Hematopoietic multipotent progenitor cell treated with erythropoietin and hydrocortisone succinate and interleukin-3 and kit ligand, for 8 days (in vitro differentiated cells): ENCODE data around the gene SETD7.

Experiments
- DNase-seq: peaks from one replicate; pipeline ENCODE4 v3.0.0-alpha.2; 2015

Gene SETD7

GRCh38 chr4:139556071-139556723 is at the start of gene SETD7:
Gene SETD7, minus strand, starts transcription at chr4:139556219. Its CDS starts 82 bp downstream, at chr4:139556137.
- DNase-seq = peak; percentile 58

DNA sequence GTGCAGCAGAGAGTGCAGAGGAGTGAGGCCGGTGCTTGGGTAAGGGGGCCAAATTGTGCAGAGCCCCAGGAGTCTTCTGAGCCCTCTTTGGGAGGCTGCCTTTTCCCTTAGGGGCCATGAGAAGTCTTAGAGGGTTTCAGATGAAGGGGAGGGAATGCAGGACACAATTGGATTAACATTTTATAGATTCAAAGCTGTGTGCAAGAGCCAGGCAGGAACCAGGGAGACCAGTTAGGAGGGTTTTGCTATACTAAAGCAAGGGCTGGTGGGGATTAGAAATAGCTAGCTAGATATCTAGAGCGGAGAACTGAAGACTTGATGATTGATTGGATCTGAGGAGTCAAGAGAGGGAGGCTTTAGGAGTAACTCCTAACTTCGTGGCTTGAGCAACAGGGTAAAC is 49.5 kb upstream of the SETD7 start:
- DNase-seq = no peak

DNA sequence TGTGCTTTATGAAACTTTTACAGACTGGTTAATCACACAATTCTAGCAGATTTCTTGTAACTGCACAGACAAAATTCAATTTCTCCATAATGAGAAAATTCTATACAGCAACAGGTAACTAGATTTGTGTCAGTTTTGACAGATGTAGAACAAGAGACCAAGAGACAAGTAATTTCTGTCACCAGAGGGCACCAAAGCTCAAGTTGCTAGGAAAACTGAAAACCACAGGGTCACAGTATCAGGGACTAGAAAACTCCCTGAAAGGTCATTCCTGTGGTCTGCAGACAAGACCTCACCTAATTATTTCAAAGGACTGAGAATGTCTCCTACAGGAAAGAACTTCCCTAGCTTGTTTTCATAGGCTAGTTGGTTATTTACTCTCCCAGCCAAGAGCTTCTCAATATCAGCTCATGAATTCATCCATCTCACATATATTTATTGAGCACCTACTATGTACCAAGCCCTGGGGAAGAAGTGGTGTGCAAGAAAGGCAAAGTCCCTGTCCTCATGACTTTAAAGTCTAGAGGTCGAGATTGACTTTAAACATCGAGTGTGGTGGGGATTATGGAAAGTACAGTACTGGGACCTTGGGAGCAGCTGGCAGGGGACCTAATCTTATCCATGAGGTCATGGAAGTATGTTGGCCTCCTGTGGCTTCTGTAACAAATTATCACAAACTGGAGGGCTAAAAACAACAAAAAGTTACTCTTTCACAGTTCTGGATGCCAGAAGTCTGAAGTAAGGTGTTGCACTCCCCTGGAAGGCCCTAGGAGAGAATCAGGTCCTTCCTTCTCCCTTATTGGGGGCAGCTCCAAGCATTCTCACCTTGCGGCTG is 47.8 kb upstream of the SETD7 start:
- DNase-seq = peak; percentile 71

DNA sequence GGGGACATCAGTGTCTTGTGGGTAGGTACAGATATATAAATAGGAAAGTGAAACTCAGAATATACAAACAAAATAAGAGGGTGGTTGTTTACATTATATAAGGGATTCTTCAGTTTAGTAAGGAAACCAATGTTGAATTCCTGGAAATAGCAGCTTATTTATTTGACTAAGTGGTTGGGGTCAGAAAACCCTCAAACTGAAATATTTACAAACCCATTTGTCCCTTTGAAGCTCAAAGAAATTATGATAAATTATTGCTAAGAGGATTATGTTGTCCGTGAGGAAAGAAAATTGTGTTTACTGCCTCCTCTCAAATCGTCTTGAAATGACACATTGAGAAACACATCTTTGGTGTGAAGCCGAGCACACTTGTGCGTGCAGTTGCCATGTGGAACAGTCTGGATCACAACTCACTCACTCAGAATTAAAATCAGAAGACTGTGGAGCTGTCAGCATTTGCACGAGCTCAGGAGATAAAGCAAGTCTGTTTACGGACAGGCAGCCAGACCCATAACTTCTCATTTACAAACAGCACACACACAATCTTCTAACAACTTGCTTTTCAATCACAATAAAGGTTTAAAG is 46.8 kb upstream of the SETD7 start:
- no peak for DNase-seq

GRCh38 chr4:139600662-139601061 is 44.6 kb upstream of the SETD7 start:
- no peak for DNase-seq

DNA sequence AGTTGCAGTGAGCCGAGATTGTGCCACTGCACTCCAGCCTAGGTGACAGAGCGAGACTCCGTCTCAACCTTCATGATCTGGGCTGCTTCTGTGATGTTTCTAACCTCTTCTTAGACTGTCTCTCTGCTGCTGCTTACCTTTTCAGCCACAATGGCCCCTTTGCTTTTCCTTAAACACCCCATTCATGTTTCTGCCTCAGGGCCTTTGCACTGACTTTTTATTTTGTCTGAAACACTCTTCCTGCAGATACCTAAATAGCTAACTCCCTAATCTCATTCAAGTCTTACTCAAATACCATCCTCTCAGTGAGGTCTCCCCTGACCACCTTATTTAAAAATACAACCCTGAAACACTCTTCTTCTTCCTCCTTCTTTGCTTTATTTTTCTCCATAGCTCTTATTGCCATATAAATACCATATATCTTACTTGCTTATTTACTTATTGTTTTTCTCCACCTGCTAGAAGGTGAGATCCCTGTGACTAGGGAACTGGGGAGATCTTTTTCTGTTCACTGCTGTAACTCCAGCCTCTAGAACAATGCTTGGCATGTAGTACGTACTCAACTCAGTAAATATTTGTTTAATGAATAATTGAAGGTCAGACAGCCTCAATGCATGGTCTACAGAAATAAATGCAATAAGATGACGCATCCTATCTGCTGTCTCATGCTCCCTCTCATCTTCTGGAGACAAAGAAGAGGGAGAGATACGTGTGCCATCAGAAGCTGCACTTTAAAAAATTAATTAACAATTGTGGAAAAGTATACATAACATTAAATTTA is 43.8 kb upstream of the SETD7 start:
- no peak for DNase-seq

GRCh38 chr4:139599076-139599475 is 43.1 kb upstream of the SETD7 start:
- no peak for DNase-seq

- no peak for DNase-seq
These were observed 40.8 kb upstream of the SETD7 start for GRCh38 chr4:139596684-139597279.

- no peak for DNase-seq
These were observed 40.1 kb upstream of the SETD7 start for GRCh38 chr4:139596034-139596683.

- DNase-seq = no peak
These were observed 38.7 kb upstream of the SETD7 start for GRCh38 chr4:139594591-139595185.

DNA sequence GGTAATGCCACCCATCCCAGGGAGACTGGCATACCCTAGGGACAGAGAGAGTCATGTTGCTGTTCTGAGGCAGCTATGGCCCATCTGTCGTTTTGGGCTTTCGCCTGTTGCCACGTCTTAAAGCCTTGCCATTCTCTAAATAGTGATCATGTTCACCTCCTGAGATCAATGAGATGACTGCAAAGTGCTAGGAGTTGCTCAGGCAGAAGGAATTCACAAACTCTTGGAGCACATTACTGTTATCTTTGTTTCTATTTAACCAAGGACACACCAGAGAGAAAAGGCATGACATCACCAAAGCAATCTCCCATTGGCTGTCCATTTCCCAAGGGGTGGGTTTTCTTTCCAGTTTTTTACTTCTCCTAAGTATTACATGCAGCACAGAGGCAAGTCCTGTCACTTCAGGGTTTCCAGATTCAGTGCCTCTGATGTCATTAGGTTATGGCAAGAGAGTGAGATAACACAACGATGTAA is 37.1 kb upstream of the SETD7 start:
- DNase-seq = no peak

- DNase-seq = peak; percentile 57
These were observed 33.5 kb upstream of the SETD7 start for GRCh38 chr4:139589336-139590018.

GRCh38 chr4:139587446-139587845 is 31.4 kb upstream of the SETD7 start:
- no peak for DNase-seq

DNA sequence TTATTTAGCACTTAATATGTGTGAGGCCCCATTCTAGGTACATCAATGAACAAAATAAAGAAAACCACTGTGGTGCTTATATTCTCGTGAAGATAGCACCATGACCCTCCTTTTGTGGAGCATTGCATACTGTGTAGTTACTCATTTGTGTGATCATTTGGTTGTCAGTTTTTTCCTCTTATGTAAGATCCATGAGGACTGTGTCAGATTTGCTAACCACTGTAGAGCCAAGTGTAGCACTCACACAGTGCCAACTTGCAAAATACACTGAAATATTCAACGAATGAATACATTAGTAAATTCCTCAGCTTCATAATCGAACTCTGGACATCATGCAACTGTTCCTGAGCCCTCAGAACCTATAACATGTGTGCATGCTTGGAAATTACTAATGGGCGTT is 29.5 kb upstream of the SETD7 start:
- no peak for DNase-seq

DNA sequence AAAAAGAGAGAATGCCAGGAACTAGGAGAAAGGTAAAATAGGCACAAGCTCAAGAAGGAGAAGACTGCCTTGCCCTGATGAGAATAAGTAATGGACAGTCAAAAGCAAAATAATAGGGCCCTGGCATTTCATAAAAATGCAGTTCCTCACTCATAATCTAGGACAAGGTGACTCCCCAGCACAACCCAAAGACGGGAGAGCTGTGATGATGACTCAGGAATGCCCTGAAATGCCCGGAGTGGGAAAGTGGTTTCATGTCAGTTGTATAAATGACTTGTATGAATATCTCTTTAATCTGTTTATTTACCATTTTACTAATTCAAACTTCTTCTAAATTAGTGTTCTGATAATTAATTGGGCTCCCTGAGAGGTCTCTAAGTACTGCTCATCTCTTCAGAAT is 28.8 kb upstream of the SETD7 start:
- DNase-seq = no peak

DNA sequence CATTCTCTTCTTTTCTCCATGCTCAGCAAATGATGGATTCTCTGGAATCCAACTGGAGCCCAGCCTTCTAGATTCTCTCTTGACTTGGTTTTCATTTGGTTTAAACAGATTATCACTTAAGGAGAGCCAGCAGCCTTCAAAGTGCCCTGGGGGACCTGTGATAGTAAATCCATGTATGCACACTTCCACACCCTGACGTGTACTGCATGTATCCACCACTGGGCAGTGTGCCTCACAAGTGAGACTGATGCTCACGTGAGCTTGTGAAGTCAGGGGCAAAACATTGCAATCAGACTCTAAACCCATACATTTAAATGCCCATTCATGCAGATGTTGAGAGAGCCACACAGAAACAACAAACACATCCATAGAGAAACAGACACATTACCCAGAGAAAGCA is 28.0 kb upstream of the SETD7 start:
- DNase-seq = no peak

DNA sequence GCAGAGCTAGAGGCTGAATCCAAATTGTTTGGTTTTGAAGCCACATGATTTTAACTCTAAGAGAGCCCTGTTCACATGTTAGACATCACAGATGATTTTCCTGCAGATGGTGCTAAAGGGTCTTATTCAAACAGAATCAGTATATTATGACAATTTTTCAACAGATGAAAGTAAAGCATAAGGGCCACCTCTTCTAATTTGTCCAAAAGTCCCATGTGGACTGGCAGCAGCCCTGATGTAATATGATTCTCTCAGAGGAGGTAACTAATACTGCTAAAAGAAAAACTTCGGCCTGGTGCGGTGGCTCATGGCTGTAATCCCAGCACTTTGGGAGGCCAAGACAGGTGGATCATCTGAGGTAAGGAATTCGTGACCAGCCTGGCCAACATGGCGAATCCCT is 26.0 kb upstream of the SETD7 start:
- no peak for DNase-seq

GRCh38 chr4:139581096-139581495 is 25.1 kb upstream of the SETD7 start:
- DNase-seq = no peak

DNA sequence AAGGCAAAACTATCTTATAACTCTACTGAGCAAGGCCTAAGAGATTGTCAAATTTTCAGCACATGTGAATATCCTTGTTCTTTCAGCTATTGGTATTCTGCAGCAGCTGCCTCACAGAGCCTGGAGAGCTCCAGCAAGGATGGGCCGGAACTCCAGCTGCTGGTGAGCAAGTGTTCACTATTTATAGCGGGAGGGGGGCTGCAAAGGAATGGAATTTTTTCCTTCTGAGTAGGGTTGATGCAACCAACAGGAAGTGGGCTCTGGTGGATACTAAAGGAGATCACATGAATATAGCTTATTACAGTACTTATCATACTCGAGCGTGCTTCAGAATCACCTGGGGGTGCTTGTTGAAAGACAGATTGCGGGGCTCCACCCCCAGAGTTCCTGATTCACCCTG is 20.2 kb upstream of the SETD7 start:
- no peak for DNase-seq

DNA sequence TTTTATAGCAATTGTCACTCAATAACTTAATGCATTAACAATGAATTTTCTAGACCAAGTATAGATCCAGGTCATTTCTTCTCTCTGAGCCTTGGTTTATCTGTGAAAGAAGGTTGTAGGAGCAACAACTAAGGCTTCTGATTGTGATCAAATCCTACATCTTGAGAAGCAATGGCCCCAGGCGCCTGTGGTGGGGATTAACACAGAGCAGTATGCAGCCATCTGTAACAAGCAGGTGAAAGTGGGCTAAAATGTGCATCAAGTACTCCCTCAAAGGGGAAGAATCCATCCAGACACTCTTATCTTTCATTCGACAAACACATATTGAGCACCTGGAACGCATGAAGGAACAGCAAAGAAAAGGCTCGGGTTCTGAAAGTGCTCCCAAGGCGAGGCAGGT is 19.1 kb upstream of the SETD7 start:
- DNase-seq = no peak

DNA sequence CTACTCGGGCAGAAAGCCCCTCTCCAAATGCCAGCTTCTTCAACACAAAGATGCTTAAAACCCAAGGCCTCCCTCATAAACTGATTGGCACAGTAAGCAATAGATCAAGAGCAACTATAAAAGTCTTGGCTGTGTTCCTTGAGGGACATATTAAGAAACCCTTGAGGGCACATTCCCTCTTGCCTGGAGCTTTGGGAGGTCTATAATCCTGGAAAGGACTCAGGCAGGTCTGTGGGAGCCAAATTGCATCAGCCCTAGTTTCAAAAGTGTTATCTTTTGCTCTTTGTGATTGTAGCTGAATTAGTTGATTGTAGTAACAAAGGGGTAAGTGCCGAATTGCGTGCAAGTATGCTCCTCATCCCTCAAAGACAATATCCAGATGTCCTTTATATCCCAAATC is 18.6 kb upstream of the SETD7 start:
- DNase-seq = no peak
